Measurements from ENCODE around the gene TMEM127. TPM values are rescaled to one million over a fixed set of nuclear protein-coding genes. Genes with fewer than 3 reads are reported as not detected.
"Not testable (repeated sequence)": the region's sequence is repeated elsewhere in the genome, so short reads cannot be mapped to it uniquely, and the experiment has no call there.

The TMEM127 gene
- total RNA-seq, 1 experiment from 2014 or later = 49.1 TPM

DNA sequence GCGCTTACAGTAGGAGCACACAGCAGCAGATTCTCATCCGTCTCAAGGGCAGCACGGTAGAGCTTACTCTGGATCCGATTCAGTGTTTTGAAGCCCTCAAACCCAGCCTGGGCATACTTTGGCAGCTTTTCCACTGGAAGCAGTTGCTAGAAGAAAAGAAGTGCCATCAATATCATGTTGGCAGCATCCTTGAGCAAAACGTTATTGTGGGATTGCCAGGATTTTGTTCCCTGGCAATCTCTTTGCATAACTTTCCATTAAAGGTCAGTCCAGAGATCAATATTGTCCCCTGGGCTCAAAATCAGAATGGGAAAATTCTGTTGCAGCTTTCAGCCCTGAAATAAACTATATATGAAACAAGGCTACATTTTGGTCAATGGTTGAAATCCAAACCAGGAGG is 31.1 kb upstream of the TMEM127 start:
- H3K9me3 Mint-ChIP-seq (ENCODE audit: unreplicated experiment) = no peaks in the 10 kb centered on the region
- POLR2A ChIA-PET = no interaction called here
- H3K4me1 Mint-ChIP-seq (ENCODE audit: low read depth, unreplicated experiment) = no peaks in the 10 kb centered on the region
- CTCF ChIA-PET = no interaction called here
- H3K4me3 Mint-ChIP-seq (ENCODE audit: unreplicated experiment) = no peak overlapping the region
- intact Hi-C loops (cut with micrococcal nuclease; ENCODE audit: unreplicated experiment) = no loop called here
- BruUV-seq (replicated peaks) = no TSS peak
- H3K36me3 Mint-ChIP-seq (ENCODE audit: insufficient read depth, unreplicated experiment) = peaks cover 93% of the 10 kb centered on the region
- no peak overlapping the region for H3K27ac Mint-ChIP-seq (ENCODE audit: unreplicated experiment)
- Histone ChIP-seq H3K4me1 (no peaks in the 10 kb centered on the region), H3K36me3 (ENCODE audit: control insufficient read depth, insufficient read depth, low read length) (peaks cover 10% of the 10 kb centered on the region), H3K9me3 (no peaks in the 10 kb centered on the region), H3K27me3 (replicated peaks; ENCODE audit: control insufficient read depth, insufficient read depth, low read length) (no peaks in the 10 kb centered on the region), H3K4me3 (ENCODE audit: low read depth, low read length) (no peak overlapping the region)
- no peaks in the 10 kb centered on the region for H3K27me3 Mint-ChIP-seq (ENCODE audit: insufficient read depth, unreplicated experiment)
- no peak for DNase-seq
- TF ChIP-seq, protein P1, sequence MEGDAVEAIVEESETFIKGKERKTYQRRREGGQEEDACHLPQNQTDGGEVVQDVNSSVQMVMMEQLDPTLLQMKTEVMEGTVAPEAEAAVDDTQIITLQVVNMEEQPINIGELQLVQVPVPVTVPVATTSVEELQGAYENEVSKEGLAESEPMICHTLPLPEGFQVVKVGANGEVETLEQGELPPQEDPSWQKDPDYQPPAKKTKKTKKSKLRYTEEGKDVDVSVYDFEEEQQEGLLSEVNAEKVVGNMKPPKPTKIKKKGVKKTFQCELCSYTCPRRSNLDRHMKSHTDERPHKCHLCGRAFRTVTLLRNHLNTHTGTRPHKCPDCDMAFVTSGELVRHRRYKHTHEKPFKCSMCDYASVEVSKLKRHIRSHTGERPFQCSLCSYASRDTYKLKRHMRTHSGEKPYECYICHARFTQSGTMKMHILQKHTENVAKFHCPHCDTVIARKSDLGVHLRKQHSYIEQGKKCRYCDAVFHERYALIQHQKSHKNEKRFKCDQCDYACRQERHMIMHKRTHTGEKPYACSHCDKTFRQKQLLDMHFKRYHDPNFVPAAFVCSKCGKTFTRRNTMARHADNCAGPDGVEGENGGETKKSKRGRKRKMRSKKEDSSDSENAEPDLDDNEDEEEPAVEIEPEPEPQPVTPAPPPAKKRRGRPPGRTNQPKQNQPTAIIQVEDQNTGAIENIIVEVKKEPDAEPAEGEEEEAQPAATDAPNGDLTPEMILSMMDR (IDR thresholded peaks at IDR 0.05; ENCODE audit: insufficient read depth in 1 of 2, low read depth in 1 of 2, low read length in 1 of 2, severe bottlenecking in 1 of 2, unreplicated experiment in 1 of 2) = no peak

DNA sequence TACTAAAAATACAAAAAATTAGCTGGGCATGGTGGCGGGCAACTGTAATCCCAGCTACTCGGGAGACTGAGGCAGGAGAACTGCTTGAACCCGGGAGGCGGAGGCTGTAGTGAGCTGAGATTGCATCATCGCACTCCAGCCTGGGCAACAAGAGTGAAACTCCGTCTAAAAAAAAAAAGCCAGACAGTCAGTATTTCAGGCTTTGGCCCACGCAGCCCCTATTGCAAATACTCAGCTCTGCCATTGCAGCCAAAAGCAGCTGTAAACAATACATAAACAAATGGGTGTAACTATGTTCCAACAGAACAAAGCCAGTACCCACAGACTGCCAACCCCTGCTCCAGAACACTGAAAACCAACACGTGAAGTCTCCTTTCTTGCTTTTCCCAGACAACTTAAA is 28.5 kb upstream of the TMEM127 start:
- CTCF ChIA-PET = not testable (repeated sequence)

DNA sequence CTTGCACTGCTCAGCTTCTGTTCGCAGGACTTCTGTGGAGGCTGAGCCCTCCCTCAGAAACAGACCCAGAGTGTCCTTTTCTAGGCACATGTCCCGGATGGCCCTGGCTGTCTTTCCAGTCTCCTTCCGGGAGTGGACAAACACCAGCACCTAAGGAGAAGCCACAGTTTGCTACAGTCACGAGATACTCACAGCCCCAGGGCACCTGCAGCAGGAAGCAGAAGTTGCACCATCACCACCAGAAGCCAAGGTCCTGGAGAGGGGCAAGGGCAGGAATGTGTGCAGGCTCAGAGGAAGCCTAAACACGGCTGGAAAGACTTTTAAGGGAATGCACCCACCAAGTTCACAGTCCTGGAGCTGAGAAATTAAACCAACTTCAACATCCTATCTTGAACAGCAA is 26.0 kb upstream of the TMEM127 start:
- intact Hi-C loops (cut with micrococcal nuclease; ENCODE audit: unreplicated experiment) = no loop called here
- Mint-ChIP-seq H3K27me3 (ENCODE audit: insufficient read depth, unreplicated experiment) (no peaks in the 10 kb centered on the region), H3K27ac (ENCODE audit: unreplicated experiment) (no peak overlapping the region), H3K9me3 (ENCODE audit: unreplicated experiment) (no peaks in the 10 kb centered on the region), H3K36me3 (ENCODE audit: insufficient read depth, unreplicated experiment) (peaks cover 98% of the 10 kb centered on the region), H3K4me3 (ENCODE audit: unreplicated experiment) (no peak overlapping the region), H3K4me1 (ENCODE audit: low read depth, unreplicated experiment) (no peaks in the 10 kb centered on the region)
- Histone ChIP-seq H3K36me3 (ENCODE audit: control insufficient read depth, insufficient read depth, low read length) (peaks cover 17% of the 10 kb centered on the region), H3K4me1 (no peaks in the 10 kb centered on the region), H3K4me3 (ENCODE audit: low read depth, low read length) (no peak overlapping the region), H3K27me3 (replicated peaks; ENCODE audit: control insufficient read depth, insufficient read depth, low read length) (no peaks in the 10 kb centered on the region), H3K9me3 (no peaks in the 10 kb centered on the region)
- no peak for DNase-seq
- no TSS peak for BruUV-seq (replicated peaks)
- POLR2A ChIA-PET = no interaction called here
- TF ChIP-seq, protein P1 (IDR thresholded peaks at IDR 0.05; ENCODE audit: insufficient read depth in 1 of 2, low read depth in 1 of 2, low read length in 1 of 2, severe bottlenecking in 1 of 2, unreplicated experiment in 1 of 2) = no peak
- CTCF ChIA-PET = no interaction called here

More for the DNA sequence above, 28.5 kb upstream of the TMEM127 start:
- H3K4me3 Mint-ChIP-seq (ENCODE audit: unreplicated experiment); BruUV-seq (replicated peaks); H3K9me3 ChIP-seq; POLR2A ChIA-PET; H3K27me3 Mint-ChIP-seq (ENCODE audit: insufficient read depth, unreplicated experiment); H3K4me1 Mint-ChIP-seq (ENCODE audit: low read depth, unreplicated experiment); H3K4me1 ChIP-seq; H3K27me3 ChIP-seq (replicated peaks; ENCODE audit: control insufficient read depth, insufficient read depth, low read length); DNase-seq; intact Hi-C loops (cut with micrococcal nuclease; ENCODE audit: unreplicated experiment); H3K4me3 ChIP-seq (ENCODE audit: low read depth, low read length); H3K9me3 Mint-ChIP-seq (ENCODE audit: unreplicated experiment); H3K27ac Mint-ChIP-seq (ENCODE audit: unreplicated experiment): not testable (repeated sequence)
- peaks cover 14% of the 10 kb centered on the region for H3K36me3 ChIP-seq (ENCODE audit: control insufficient read depth, insufficient read depth, low read length)
- peaks cover 98% of the 10 kb centered on the region for H3K36me3 Mint-ChIP-seq (ENCODE audit: insufficient read depth, unreplicated experiment)

DNA sequence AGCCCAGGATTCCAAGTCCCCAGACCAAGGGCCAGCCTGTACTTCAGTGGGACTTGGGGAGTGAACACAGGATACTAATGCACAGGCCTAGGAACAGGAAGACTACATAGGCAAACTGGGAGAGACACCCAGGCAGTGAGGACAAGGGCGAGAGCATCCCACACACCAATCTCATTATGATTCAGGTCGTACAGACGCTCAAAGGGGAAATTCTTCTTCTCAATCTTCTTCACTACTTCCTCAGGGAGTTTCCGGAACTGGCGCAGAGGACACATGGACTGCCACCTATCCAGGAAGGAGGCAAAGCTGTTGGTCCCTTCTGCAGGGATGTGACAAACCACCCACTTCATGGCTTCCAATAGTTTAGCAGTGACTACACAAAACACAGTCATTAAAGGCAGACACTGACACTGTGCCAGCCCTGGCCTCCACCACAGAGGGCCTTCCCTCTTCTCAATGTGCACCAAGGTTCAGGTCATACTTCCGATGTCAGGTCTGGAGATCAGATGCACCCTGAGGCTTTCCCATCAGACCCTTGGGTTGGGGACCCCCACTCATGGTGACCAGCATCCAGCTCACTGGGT is 21.6 kb upstream of the TMEM127 start:
- no TSS peak for BruUV-seq (replicated peaks)
- CTCF ChIA-PET = no interaction called here
- no peaks in the 10 kb centered on the region for H3K4me1 ChIP-seq
- Mint-ChIP-seq H3K27me3 (ENCODE audit: insufficient read depth, unreplicated experiment) (no peaks in the 10 kb centered on the region), H3K4me1 (ENCODE audit: low read depth, unreplicated experiment) (no peaks in the 10 kb centered on the region), H3K4me3 (ENCODE audit: unreplicated experiment) (no peak overlapping the region), H3K9me3 (ENCODE audit: unreplicated experiment) (no peaks in the 10 kb centered on the region), H3K36me3 (ENCODE audit: insufficient read depth, unreplicated experiment) (peaks cover 88% of the 10 kb centered on the region), H3K27ac (ENCODE audit: unreplicated experiment) (no peak overlapping the region)
- TF ChIP-seq, protein P1 (IDR thresholded peaks at IDR 0.05; ENCODE audit: insufficient read depth in 1 of 2, low read depth in 1 of 2, low read length in 1 of 2, severe bottlenecking in 1 of 2, unreplicated experiment in 1 of 2) = no peak
- DNase-seq = no peak
- no peaks in the 10 kb centered on the region for H3K9me3 ChIP-seq
- no peak overlapping the region for H3K4me3 ChIP-seq (ENCODE audit: low read depth, low read length)
- no peaks in the 10 kb centered on the region for H3K27me3 ChIP-seq (replicated peaks; ENCODE audit: control insufficient read depth, insufficient read depth, low read length)
- H3K36me3 ChIP-seq (ENCODE audit: control insufficient read depth, insufficient read depth, low read length) = peaks cover 16% of the 10 kb centered on the region
- POLR2A ChIA-PET = no interaction called here
- intact Hi-C loops (cut with micrococcal nuclease; ENCODE audit: unreplicated experiment) = no loop called here

Data from Caco-2 (cell line).